Duodenal mucosa (tissue), 2 donors: ENCODE data around the gene HNF4A.

Experiments
- H3K27ac ChIP-seq: one replicate; pipeline ENCODE4 v1.7.0; 2013; ENCODE audit warnings: low read depth, low read length
- H3K27me3 ChIP-seq, 2 donors: one replicate each; pipeline ENCODE4 v1.7.0; 2013; ENCODE audit warnings: low read length in 2 of 2, control low read depth in 1 of 2; ENCODE audit not compliant: insufficient read depth in 2 of 2, control insufficient read depth in 1 of 2
- H3K36me3 ChIP-seq, 2 donors: one replicate each; pipeline ENCODE4 v1.7.0; 2013; ENCODE audit warnings: low read length in 2 of 2, control low read depth in 1 of 2; ENCODE audit not compliant: insufficient read depth in 2 of 2, control insufficient read depth in 1 of 2
- H3K4me1 ChIP-seq, 2 donors: one replicate each; pipeline ENCODE4 v1.7.0; 2013; ENCODE audit warnings: low read length in 2 of 2, control low read depth in 1 of 2; ENCODE audit not compliant: insufficient read depth in 2 of 2, control insufficient read depth in 1 of 2
- H3K4me3 ChIP-seq, 2 donors: one replicate each; pipeline ENCODE4 v1.7.0; 2013; ENCODE audit warnings: low read length in 2 of 2, low read depth in 1 of 2
- H3K9ac ChIP-seq, 2 donors: one replicate each; pipeline ENCODE4 v1.7.0; 2013; ENCODE audit warnings: low read length in 2 of 2, low read depth in 1 of 2
- H3K9me3 ChIP-seq, 2 donors: one replicate each; pipeline ENCODE4 v1.7.0; 2013; ENCODE audit warnings: low read length in 2 of 2, control low read depth in 1 of 2; ENCODE audit not compliant: control insufficient read depth in 1 of 2

The HNF4A gene

DNA sequence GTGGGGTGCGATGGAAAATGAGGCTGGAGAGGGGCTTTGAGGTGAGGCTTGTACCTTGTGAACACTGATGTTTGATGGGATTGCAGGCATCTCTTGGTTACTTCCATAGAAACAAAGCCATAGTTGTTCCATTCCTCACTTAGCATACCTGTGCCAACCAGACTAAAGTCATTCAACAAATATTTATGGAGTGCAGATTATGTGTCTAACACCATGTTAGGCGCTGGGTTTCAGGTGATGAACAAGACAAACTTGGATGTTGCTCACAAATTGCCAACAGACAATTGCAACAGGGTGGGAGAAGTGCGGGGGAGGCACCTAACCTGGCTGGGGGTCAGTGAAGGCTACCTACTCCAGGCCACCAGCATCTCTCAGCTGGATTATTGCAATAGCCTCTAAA, 121.7 kb downstream of the HNF4A start:
- Histone ChIP-seq H3K27ac (no peak overlapping the region), H3K9me3 (no peaks in the 10 kb centered on the region), H3K4me3 (peak overlapping the region in 1 of 2 donors; percentile 97), H3K36me3 (peaks cover 15 to 23% of the 10 kb centered on the region in 2 donors), H3K4me1 (peaks cover 5 to 17% of the 10 kb centered on the region in 2 donors), H3K27me3 (no peaks in the 10 kb centered on the region), H3K9ac (no peak overlapping the region)

DNA sequence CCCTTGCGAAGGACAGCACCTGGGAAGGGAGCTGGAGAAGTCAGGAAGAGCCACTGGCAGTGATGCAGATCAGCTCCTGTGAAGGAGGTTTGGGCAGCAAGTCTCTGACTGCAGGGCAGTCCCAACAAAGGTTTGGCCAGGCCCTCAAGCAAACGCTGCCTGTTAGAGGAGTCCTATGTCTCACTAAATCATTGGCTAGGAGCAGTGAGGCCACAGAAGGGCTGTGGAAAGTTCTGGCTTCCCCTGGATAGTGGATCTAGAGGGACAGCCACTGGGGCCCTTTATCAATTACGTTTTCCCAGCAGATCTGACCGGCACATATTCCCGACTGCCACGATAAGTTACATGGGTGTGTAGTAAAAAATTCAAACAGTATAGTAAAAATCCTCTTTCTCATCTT, 122.7 kb downstream of the HNF4A start:
- no peaks in the 10 kb centered on the region for H3K9me3 ChIP-seq
- H3K4me1 ChIP-seq, result peaks cover 5 to 17% of the 10 kb centered on the region in 2 donors
- H3K36me3 ChIP-seq, result peaks cover 15 to 26% of the 10 kb centered on the region in 2 donors
- H3K4me3 ChIP-seq, result no peak overlapping the region
- no peaks in the 10 kb centered on the region for H3K27me3 ChIP-seq
- no peak overlapping the region for H3K9ac ChIP-seq
- no peak overlapping the region for H3K27ac ChIP-seq

DNA sequence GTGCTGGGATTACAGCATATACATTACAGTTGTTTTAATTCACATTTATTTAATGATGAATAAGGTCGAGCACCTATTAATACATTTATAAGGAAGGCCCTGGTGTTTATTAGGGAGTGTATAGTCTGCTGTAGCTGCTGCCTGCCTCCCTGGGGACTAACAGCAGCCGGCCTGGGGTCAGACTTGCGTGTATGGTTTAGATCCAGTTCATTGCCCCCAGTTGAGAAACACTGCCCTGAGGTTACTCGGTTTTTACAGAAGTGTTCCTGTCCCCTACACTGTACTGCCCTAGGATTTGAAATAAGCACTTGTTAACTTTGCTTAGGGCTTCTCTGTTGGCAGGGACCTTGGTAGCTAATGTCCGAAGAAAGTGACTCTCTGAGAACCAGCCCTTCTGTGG, 124.1 kb downstream of the HNF4A start:
- Histone ChIP-seq H3K27me3 (no peaks in the 10 kb centered on the region), H3K27ac (no peak overlapping the region), H3K9ac (no peak overlapping the region), H3K4me1 (peaks cover 5 to 17% of the 10 kb centered on the region in 2 donors), H3K9me3 (no peaks in the 10 kb centered on the region), H3K4me3 (no peak overlapping the region), H3K36me3 (peaks cover 20 to 37% of the 10 kb centered on the region in 2 donors)

DNA sequence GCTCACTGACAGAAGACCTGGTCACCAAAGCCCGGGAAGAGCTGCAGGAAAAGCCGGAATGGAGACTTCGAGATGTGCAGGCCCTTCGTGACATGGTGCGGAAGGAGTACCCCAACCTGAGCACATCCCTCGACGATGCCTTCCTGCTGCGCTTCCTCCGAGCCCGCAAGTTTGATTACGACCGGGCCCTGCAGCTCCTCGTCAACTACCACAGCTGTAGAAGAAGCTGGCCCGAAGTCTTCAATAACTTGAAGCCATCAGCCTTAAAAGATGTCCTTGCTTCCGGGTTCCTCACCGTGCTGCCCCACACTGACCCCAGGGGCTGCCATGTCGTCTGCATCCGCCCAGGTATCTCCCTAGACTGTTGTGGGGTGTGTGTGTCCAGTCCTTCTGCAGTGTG, 124.6 kb downstream of the HNF4A start:
- Histone ChIP-seq H3K27ac (no peak overlapping the region), H3K4me1 (peaks cover 5 to 15% of the 10 kb centered on the region in 2 donors), H3K27me3 (no peaks in the 10 kb centered on the region), H3K9me3 (no peaks in the 10 kb centered on the region), H3K4me3 (no peak overlapping the region), H3K36me3 (peaks cover 21 to 38% of the 10 kb centered on the region in 2 donors), H3K9ac (no peak overlapping the region)

DNA sequence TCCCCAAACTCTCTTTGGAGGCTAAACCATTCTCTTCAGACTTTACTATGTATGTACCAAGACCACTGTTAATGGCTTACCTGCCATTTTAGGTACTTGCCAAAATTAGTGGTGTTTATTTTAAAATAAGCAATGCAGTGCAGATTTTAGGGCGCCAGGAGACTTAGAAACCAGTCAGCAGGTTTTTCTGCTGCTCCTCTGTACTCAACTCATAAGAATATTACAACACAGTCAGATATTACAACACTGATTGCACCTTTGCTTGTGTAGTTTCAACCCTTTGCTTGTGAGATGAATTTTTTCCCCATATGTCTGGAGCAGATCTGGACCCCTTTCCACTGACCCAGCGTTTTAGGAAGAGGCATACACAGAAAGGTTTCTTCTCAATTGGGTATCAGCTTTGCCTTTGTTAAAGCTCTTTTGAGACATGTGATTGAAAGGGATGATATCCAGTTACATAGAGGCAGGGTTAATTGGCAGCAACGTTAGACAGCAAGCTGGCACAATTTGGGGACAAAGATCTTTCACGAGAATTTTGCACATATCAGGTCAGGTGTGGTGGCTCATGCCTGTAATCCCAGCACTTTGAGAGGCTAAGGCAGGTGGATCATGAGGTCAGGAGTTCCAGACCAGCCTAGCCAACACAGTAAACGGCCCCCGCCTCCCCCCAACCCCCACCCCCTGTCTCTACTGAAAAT, 126.4 kb downstream of the HNF4A start:
- H3K36me3 ChIP-seq, result peaks cover 23 to 55% of the 10 kb centered on the region in 2 donors
- H3K27me3 ChIP-seq, result no peaks in the 10 kb centered on the region
- no peak overlapping the region for H3K9ac ChIP-seq
- no peak overlapping the region for H3K27ac ChIP-seq
- no peak overlapping the region for H3K4me3 ChIP-seq
- peaks cover 0 to 3% of the 10 kb centered on the region in 2 donors for H3K4me1 ChIP-seq
- no peaks in the 10 kb centered on the region for H3K9me3 ChIP-seq

DNA sequence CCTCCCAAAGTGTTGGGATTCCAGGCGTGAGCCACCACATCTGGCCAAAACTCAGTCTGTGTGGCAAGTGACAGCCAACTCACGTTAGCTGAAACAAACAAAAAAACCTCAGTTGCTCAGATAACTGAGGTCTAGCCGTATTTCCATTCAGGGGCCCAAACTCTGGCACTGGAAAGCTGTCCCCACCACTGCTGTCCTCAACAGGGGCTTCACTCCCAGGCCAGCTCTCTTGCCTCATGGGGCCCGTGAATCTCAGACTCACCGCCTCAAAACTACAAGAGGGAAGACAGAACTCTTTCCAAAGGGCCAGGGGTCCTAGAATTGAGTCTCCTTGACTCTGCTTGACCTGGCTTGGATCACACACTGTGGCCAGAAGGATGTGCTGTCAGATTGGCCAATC, 127.6 kb downstream of the HNF4A start:
- Histone ChIP-seq H3K4me1 (no peaks in the 10 kb centered on the region), H3K27me3 (no peaks in the 10 kb centered on the region), H3K27ac (no peak overlapping the region), H3K9me3 (no peaks in the 10 kb centered on the region), H3K9ac (no peak overlapping the region), H3K36me3 (peaks cover 23 to 57% of the 10 kb centered on the region in 2 donors), H3K4me3 (no peak overlapping the region)
